Measurements from ENCODE around the gene PPFIA3.
"Not testable (repeated sequence)": the region's sequence is repeated elsewhere in the genome, so short reads cannot be mapped to it uniquely, and the experiment has no call there.

The PPFIA3 gene

DNA sequence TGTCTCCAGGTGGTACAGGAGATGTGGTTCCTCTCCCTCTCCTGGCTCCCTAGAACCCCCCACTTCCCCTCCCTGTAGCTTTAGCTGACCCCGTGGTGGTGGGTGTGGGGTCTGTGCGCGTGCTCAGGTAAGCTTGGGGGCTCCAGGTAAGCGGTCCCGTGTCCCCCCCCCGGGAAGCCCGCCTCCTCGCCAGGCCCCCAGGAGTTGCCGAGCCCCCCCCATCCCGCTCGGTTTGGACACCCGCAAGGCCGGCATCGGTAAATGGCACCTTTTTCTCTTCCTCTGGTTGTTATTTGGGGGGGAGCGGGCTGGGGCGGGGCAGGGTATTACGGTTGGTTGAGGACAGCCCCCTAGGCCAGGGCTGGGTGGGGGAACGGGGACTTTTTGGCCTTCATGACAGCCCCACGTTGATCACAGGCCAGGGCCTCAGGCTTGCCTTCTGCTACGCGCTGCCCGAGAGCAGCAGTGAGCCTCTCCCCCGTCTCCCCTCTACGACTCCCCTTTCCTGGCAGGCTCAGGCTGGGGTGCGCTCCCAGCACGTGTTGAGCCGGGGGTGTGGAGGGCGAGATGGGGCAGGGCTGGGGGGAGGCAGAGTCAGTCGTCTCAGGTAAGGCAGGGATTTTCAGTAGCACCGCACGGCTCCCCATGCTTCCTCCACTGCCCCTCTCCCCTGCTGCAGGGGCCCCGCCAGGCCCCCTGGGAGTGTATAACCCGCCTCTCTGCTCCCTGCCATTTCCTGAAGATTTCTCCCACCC is 15.8 kb upstream of the PPFIA3 start:
- DNase-seq = no peak

DNA sequence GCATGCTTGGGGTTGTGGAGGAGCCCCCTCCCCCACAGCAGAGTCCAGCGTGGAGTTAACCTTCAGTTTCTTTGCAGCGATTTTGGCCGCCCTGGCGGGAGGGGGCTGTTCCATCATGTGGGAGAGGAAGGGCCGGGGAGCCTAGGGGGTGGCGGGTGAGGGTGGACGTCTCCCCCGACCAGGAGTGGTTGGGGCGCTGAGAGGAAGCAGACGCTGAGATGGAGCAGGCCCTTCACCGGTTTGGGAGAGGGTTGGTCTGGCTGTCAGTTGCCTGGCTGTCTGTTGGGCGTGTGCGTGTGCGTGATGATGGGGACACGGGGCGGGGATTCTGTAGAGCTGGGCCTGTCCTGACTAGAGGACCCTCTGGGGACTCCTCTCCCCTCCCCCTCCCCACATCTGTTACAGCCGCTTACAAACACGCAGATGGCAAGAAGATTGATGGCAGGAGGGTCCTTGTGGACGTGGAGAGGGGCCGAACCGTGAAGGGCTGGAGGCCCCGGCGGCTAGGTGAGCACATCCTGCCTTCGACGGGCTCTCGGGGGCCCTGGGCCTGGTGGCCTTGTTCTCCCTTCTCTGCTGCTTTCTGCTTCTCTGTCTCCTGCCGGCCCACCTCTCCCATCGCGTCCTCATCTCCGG is 15.0 kb upstream of the PPFIA3 start:
- DNase-seq = no peak

GRCh38 chr19:49106648-49107135 is 12.7 kb upstream of the PPFIA3 start:
- DNase-seq = peak; percentile 37

DNA sequence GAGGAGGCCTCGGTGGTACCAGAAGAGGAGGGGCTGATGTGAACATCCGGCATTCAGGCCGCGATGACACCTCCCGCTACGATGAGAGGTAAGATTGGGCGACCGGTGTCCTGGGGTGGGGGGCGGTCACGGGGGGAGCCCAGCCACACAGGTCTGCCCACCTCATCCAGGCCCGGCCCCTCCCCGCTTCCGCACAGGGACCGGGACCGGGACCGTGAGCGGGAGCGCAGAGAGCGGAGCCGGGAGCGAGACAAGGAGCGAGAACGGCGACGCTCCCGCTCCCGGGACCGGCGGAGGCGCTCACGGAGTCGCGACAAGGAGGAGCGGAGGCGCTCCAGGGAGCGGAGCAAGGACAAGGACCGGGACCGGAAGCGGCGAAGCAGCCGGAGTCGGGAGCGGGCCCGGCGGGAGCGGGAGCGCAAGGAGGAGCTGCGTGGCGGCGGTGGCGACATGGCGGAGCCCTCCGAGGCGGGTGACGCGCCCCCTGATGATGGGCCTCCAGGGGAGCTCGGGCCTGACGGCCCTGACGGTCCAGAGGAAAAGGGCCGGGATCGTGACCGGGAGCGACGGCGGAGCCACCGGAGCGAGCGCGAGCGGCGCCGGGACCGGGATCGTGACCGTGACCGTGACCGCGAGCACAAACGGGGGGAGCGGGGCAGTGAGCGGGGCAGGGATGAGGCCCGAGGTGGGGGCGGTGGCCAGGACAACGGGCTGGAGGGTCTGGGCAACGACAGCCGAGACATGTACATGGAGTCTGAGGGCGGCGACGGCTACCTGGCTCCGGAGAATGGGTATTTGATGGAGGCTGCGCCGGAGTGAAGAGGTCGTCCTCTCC is 11.5 kb upstream of the PPFIA3 start:
- DNase-seq = no peak

GRCh38 chr19:49109051-49109450 is 10.3 kb upstream of the PPFIA3 start:
- no peak for DNase-seq

- no peak for DNase-seq
These were observed 9.6 kb upstream of the PPFIA3 start for GRCh38 chr19:49109569-49110233.

- DNase-seq = no peak
These were observed 8.8 kb upstream of the PPFIA3 start for GRCh38 chr19:49110567-49110966.

- no peak for DNase-seq
These were observed 7.9 kb upstream of the PPFIA3 start for GRCh38 chr19:49111218-49111998.

- DNase-seq = peak; percentile 54
These were observed 5.3 kb upstream of the PPFIA3 start, which contains the start of gene LIN7B for GRCh38 chr19:49113762-49114629. LIN7B (plus strand) TSS chr19:49114370; CDS start chr19:49114405, 35 bp downstream.

GRCh38 chr19:49114630-49115363 is 4.5 kb upstream of the PPFIA3 start:
- peak; percentile 73 for DNase-seq

- DNase-seq = no peak
These were observed 2.8 kb upstream of the PPFIA3 start for GRCh38 chr19:49116544-49116943.

- DNase-seq = no peak
These were observed 1.4 kb upstream of the PPFIA3 start for GRCh38 chr19:49117677-49118564.

DNA sequence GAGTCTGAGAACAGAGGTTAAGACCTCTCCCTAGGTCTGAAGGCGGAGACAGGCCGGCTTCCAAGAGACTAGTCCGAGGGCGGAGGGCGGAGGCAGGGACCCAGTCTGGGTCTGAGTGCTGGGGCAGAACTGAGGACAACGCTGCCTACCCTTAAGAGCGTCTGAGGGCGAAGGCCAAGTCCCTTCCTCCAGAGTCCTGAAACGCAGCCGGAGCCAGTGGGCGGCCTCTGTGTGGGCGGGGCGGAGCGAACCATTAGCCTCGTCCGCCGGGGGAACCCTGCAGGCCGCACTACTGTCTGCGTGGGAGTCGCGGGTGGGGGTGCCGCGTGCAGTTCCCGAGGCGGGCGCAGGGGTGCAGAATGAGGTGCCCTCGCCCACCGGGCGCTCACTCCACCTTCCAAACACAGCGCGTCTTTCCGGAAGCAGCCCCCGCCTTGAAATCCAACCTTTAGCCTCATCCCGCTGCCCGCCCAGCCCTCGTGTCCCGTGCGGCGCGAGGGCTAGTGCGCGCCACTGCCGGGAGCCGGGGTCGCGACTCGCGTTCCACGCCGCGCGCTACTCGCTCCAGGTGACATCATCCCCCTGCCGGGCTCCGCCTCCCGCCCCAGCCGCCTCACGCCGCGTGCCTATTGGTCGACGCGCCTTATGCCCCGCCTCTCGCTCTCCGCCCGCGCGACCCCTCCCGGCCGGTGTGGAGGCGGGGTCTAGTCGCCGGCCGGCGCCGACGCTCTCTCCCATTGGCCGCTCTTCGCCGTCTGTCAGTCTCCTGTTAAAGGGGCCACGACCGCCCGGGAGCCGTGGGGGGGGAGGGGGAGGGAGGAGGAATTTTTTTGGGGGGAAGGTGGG is 556 bp upstream of the PPFIA3 start, which contains the start of gene C19orf73:
C19orf73 (minus strand) TSS at position 579 of the 846 bp plus-strand sequence; CDS start at position 458, 121 bp downstream.
- peak; percentile 96 for DNase-seq

GRCh38 chr19:49120325-49120683 is 960 bp downstream of the PPFIA3 start:
- DNase-seq = no peak

GRCh38 chr19:49120868-49121267 is 1.5 kb downstream of the PPFIA3 start:
- DNase-seq = no peak

DNA sequence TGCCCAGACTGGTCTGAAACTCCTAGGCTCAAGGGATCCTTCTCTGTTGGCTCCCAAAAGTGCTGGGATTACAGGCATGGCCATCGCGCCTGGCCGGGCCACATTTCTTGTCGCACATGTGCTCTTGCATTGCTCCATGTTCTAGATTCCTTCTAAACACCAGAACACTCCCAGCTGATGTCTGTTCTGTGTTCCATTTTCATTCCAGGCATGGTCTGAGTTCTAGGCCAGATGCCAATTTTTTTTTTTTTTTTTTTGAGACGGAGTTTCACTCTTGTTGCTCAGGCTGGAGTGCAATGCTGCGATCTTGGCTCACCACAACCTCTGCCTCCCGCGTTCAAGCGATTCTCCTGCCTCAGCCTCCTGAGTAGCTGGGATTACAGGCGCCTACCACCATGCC is 2.5 kb downstream of the PPFIA3 start:
- DNase-seq = peak; percentile 18

DNA sequence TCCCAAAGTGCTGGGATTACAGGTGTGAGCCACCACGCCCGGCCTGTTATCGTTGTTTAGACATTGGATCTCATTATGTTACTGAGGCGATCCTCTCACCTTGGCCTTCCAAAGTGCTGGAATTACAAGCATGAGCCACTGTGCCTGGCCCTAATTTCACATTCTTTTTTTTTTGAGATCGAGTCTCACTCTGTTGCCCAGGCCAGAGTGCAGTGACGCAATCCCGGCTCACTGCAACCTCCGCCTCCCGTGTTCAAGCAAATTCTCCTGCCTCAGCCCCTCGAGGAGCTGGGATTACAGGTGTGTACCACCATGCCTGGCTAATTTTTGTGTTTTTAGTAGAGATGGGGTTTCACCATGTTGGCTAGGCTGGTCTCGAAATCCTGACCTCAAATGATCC is 3.9 kb downstream of the PPFIA3 start:
- DNase-seq = not testable (repeated sequence)

All from midbrain (tissue), 1 donor.